CD4-positive, alpha-beta T cell treated with Interleukin-15 for 4 hours (primary cell): Measurements from ENCODE around the gene RCSD1.

Experiments
- DNase-seq: peaks from one replicate; pipeline ENCODE4 v3.0.0-alpha.2; 2020; ENCODE audit warnings: low spot score

RCSD1 gene

DNA sequence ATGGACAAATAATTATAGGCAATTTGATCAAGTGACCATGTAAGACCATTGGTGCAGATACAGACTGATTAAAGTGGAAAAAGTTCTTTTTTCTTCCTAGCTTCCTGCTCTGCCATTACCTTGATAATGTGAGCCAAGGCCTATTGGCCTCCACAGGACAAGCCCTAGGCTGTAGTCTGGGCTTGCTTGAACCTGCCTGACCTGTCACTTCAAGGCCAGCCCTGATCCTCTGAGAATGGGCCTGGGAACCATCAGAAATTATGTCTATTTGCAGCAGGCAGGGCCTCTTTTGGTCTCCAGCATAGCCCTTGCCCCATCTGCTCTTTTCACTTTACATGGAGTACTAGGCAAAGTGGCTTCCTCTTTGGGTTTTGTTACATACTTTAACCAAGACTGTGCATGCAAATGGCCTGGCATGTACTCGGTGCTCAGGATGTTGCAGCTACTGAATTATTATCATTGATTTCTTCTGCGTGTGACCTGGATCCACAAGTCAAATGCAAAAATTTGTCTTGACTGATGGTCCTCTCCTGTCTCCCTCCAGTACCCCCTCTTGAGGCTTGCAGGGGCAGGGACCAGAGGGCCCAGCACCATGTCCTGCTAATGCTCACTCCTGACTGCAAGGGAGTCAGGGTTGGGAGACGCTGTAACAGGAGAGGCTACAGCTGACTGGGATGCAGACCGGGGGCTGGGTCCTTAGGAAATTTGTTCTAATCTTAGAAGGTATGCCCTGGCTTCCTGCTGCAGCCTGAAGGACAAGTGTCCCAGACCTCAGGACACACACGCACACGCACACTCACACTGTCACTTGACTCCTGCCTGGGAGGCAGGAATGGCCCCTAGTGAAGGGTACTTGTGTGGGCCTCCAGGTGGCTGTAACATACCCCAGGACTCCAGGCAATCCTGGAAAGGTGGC is 39.4 kb downstream of the RCSD1 start:
- no peak for DNase-seq

DNA sequence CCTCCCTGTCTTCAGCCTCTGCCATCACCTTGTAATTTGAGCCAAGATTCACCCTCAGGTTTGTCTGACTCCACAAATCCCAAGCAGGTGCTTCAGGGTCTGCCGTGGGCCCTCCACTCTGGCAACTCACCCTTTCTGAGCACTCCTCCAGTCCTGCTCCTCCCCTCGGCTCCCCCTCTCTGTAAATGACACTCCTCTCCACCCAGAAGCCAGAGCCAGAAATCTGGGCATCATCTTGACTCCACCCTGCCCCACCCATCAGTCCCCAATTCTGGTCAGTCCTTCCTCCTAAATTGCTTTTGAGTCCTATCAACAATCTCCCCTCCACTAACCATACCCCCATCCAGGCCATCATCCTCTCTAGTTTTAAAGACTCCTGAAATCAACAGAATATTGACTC is 40.5 kb downstream of the RCSD1 start:
- DNase-seq, result no peak

DNA sequence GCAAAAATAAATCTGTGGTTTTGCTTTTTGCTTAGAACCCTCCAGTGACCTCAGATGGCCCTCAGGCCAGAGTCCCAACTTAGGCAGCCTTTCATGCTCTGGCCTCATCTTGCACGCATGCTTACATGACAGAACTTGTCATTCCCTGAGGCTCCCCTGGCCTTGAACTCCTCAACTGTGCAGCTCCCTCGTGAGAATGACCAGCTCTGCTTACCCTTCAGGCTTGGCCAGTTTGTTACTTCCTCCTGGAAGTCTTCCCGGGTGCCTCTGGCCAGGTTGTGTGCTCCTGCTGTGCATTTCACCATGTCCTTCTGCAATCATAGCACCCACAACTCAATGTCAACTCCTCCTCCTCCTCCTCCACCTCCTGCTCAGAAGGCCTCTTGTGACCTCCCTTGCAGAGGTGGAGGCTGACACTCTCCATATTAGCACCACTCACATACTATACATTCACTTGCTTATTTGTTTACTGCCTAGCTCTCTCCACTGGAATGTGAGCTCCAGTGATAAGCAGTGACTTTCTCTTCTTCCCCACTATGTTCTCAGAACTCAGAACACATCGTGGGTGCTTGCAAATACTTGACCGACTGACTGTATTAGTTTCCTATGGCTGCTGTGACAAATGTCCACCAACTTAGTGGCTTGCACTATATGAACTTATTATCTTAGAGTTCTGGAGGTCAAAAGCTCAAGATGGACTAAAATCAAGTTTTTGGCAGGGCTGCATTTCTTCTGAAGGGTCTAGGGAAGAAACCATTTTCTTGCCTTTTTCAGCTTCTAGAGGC is 41.9 kb downstream of the RCSD1 start:
- DNase-seq, result no peak

DNA sequence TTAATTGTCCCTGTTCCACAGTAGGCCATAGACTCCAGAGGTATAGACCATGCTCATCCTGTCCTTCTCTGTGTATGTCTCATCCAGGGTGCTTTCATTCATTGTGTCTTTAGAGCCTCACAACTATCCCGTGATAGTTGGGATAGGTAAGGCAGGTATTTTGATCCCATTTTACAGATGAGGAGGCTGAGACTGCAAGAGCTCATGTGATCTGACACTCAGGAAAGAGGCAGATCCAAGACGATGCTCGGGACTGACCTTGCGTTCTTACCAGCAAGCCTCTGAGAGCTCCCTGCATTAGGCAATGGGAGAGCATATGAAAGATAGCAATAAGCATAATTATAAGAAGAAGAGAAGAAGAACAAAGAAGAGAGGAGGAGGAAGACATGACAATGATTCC is 42.8 kb downstream of the RCSD1 start:
- DNase-seq, result no peak

DNA sequence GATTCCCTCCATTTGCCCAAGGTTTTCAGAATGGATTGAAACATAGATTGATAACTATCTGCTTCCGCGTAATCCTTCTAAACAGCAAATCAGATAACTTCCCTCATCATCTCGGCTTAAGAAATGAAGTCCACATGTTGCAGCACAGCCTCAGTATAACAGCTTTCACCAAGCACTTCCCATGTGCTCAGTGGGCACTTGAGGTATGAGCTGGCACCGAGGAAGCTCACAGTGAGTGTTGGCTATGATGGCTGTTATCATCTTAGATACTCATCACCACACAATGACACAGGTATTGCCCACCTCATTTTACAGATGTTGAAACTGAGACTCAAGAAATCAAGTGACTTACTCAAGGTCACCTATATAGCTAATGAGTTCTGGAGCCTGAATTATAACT is 43.2 kb downstream of the RCSD1 start:
- DNase-seq, result no peak

DNA sequence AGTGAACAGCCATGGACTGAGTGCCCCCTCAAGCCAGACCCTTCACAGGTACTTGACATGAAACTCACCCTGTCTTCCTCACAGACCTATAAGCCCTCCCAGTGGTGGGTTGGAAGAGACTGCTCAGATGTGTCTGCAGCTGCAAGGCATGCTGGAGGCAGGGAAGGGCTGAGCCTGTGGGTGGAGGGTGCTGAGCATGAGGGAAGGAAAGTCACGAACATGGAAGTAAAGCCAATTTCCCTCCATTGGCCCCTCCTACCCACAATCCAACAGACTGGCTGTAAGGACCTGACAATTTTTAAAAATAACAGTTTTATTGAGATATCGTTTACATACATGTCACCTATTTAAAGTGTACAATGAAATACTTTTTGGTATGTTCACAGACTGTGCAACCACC is 44.1 kb downstream of the RCSD1 start:
- DNase-seq, result no peak

DNA sequence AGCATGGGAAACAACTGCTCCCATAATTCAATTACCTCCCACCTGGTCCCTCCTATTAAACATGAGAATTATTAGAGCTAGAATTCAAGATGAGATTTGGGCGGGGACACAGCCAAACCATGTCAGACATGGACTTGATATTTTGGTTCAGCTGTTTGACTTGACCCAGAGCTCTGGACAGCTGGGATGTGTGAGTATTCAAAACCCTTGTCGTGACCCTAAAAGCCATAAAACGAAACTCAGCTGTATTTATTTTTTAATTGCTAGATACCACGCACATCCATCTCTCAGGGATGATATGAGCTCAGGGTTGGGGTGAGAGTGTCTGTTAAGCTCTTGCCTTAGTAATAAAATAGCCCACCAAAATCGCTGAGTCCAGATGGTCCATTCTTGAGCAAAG is 45.4 kb downstream of the RCSD1 start:
- no peak for DNase-seq

DNA sequence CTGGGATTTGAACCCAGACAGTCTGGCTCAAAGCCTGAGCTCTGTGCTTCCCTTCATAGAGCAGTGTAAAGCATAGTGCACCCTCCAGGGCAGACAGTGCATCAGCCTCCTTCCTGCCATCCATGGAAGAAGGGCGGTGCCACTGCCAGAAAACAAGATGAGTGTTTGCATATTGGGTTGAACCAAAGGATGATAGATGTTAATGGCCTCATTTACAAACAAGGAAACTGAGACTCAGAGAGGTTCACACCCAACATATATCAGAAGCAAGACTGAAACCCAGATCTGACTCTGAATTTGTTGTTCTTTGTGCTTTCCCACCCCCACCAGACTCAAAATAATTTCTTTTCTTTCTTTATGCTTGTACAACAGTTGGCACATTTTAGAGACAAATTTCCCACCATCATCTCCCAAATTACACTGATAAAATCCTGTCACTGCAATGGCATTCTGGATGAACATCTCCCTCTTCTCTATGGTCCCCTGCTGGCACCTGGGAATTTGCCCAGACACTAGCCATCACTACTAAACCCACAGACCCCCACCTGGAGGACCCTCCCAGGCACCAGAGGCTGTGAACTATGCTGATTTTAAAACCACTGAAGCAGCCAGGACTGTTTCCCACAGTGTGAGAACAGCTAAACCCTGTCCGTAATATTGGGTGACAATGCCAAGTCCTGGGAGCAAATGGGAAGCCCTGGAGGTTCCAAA is 46.3 kb downstream of the RCSD1 start:
- DNase-seq, result no peak

DNA sequence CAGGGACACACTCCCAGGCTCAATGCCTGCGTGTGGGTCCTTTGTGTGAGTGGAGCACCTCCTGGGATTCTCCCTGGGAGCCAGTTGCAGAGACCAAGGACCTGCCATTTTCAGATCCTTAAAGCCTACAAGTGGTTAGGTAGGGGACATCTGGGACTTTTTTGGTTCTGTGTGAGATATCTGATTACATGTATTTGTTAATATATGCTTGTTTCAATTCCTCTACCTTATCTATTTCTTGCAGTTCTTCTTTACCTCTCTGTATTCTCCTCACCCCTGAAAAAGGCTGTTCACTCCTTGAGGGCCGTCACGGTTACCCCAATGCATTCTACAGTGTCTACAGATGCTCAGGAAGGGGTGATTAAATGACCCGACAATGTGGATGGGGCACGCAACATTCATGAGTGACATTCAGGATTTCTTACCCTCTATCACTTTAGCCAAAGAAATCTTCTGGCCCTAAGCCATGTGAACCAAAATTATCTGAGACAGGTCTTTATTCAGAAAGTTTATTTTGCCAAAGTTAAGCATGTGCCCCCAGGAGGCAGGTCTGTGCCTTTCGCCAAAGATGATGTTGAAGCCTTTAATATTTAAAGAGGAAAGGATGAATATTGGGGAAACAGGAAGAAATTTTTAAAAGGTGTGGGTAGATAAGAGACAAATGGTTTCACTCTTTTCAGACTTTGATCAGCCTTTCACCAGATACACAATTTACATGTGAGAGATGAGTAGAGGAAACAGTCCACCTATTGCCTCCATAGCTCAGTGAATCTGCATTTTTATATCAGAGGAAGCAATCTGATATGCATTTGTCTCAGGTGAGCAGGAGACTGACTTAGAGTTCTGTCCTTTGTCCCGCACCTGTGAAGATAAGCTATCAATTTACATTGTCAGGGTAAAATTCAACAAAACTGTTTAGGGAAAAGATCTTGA is 47.1 kb downstream of the RCSD1 start:
- no peak for DNase-seq

DNA sequence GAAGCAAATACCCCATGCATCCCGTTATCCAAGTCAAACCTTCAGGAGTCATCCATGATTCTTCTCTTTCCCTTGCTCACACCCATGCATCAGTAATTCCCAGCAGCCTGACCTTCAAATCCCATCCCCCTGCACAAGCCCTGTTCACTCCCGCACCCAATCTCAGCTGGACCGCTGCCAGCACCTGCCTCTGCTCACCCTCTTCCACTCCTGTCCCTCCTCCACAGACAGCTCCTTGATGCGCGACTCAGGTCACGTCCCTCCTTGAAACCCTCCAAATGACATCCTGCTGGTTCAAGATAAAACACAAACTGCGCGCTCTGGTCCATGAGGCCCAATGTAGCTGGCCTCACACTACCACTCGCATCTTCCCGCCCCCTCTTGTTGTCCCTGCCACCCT is 48.4 kb downstream of the RCSD1 start:
- no peak for DNase-seq

DNA sequence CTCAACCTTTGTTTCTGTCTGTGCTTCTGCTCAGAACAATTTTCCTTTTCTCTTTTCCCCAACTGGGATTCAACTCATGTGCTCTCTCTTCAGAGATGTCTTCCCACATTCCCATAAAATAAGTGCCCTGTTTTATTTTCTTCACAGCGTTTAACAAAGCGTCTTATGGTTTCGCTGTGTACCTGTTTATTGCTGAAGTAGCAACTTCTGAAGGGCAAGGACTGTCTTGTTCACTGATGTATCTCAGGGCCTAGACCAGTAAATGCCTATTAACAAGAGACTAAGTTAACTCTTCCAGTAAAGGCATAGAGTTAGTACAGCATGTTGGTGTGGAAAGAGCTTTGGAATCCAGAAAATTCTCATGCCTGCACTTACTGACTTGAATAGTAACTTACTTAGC is 48.8 kb downstream of the RCSD1 start:
- no peak for DNase-seq

DNA sequence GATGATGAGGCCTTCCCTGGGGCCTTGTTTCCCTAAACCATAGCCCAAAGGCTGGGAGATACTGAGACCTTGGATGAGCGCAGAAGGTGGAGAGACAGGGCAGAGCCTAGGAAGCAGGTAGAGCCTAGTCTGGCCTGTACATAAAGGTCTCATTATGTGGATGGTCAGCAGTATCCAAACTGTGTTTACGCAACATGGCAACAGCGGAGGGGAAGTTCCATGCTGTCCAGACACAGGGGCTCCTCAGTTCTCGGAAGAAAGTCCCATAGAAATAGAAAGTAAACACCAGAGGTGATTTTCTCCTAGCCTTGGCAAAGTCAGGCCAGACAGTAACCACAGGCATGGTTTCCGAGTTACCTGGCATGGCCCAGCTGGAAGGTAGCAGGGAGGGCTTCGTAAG is 49.7 kb downstream of the RCSD1 start:
- DNase-seq, result no peak

DNA sequence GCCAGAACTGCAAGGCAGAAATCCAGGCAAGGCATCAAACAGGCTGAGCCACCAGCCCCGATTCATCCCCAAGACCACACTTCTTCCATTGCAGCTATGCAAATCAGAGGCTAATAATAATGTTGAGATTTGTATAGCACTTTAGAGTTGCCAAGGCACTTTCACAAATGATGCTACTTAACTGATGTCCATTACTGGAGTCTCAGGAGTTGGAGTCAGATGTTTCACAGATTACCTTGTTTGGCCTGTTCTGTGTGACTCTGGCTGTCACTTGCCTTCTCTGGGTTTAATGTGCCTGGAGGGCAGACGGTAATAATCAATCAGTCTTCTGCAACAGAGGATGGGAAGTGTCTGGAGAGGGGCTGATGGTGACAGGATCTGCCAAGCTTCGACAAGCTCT is 51.0 kb downstream of the RCSD1 start:
- DNase-seq, result no peak

DNA sequence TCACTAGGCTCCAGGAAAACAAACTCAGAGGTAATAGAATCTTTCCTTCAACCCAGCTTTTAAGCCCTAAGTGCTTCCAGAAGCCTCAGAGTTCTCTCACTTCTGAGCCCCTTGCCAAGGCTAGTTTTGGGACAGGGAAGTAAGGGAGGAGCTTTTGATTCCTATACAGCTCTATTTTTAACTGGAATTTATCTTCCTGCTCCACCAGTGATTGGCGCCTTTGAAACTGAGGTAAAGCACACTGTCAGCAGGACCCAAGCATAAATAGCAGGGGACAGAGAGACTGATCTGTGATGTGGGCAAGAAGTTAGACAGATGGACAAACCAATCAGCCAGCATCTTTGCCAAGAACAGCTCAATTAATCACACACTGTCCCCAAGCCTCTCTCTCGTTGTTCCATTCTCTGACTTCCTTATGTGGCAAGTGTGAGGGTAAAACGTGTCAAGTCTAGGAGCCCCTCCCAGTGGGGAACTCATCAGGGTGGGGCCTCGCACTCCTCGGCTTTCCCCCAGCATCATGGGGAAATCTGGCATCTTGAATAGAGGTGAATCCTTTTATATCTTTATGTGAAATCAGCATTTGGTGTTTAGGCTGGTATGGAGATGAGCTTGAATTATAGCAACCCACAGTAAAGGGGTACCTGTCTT is 51.5 kb downstream of the RCSD1 start:
- DNase-seq, result no peak

DNA sequence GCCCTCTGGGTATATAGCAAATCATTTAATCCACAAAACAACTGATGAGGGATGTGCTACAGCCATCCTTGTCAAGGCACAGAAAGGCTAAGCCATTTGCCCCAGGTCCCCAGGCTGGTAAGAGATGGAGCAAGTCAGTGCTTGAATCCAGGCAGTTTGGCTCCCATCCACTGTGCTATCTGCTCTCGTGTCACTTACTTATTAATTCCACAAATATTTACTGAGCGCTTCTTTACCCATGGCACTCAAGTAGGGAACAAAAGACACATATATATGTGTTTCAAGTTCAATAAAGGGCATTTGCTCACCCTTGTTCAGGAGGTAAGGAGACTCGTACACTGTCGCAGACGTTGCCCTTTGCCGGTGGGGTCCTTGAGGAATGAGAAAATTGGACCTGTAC is 53.2 kb downstream of the RCSD1 start:
- no peak for DNase-seq

DNA sequence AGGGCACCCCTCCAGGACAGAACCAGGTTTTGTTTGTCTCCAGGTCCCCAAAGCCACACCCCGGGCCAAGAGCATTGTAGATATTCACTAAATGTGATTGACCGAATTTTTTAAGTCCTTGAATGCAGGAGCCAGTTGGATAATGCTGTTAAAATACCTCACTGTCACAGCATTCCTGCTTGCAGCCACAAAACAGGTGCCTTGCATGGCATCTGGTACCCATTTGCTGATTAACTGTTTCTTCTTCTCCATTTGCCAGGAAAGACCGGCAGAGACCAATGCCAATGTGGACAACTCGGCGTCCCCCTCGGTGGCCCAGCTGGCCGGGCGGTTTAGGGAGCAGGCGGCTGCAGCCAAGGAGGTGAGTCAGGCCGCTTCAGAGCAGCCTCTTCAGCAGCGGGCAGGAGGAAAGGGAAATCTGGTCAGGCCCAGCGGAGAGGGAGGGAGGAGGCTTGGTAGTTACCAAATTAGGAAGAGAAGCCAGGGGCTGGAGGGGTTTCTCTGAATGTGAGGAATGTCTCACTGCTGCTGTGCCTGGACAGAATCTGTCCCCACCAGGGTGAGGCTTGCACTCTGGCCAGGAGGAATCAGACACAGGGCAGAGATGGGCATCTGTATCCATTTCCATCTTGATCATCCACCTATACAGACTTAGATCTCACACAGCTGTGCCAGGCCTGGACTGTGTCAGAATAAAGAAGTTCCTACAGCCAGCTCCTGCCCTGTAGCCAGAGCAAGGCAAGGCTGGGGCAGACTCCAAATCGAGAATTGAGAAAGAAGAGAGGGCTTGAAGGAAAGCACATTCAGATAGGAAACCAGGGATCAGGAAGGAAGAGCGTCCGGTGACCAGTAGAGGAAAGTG is 53.8 kb downstream of the RCSD1 start:
- no peak for DNase-seq

DNA sequence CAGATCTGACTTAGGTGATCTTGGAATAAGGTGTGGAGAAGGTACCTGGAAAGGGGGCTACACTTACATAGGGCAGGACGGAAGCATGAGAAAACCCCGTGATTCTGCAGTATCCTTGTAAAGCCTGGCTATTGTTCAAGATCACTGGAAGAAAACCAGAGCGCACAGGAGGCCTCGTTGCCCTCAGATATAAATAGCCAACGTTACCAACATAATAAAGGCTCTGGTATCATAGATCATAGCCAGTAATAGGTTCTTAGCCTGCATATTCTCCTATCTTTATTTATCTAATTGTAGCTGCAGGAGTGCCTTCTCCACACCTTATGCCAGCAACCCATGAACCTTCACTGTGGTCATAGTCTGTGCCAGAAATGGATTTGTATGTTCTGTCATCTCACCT is 55.8 kb downstream of the RCSD1 start:
- DNase-seq, result no peak

DNA sequence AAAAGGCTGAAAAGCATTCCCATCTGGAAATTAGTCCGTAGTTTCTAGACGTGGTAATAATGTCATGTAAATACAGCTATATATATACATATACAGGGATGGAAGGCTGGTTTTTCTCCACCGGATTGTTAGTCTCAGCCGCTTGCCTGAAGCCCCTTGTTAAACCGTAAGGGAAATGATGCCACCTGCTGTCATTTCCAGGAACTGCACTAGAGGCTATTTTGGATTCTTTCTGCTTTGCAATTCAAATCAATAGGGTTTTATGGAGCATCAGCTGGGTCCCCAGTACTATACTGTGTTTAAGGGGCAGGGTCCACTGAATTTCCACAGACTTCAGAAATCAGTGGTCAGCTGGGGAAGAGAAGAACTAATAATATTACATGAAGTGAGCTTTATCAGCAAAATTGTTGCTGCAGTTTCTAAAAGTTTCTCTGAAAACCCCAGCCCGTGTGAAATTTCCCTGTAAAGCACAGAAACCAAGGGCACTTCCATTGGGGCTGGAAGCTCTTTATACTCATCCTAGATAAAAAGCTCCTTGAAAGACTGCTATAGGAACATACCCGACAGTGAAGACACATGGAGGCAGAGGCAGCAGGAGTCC is 58.0 kb downstream of the RCSD1 start:
- peak; percentile 87 for DNase-seq

DNA sequence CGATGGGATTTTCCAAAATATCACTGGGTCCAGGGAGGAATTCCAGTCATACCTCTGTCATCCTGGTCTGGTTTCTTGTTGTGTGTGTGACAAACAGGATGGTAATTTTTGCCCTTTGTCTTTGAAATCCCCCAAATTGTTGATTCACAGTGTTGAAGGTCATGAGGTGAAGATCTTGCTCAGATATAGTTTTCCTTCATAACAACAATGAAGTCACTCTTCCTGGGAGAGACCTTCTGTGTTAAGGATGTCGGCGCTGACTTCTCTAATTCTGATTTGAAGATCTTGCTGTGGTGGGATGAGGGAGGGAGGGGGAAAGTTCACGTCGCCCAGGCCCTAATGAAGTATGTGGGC is 59.5 kb downstream of the RCSD1 start:
- DNase-seq, result no peak

DNA sequence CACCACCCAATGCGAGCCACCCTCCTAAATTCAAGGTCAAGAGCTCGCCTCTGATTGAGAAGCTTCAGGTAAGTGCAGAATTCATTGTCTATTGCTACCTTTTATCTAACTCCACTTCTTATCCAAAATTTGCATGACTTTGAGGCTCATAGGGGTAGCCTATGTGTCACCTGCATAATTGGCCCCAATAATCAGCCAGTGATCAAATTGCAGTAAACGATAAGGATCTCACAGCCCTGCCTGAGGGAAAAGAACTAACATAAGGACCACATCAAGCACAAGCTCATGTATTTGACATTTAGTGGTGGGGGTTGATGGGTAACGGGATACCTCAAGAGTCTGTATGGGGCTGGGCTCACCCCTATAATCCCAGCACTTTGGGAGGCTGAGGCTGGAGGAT is 60.0 kb downstream of the RCSD1 start:
- no peak for DNase-seq
